Stimulated activated CD8-positive, alpha-beta memory T cell treated with anti-CD3 and anti-CD28 coated beads, Interleukin-12 subunit alpha, Interleukin-12 subunit beta, amount 100 ng/mL, for 1 hour (primary cell): ENCODE results near the gene ALLC.
"Not testable (repeated sequence)": the region's sequence is repeated elsewhere in the genome, so short reads cannot be mapped to it uniquely, and the experiment has no call there.

Source experiments
- DNase-seq: peaks from one replicate; pipeline ENCODE4 v3.0.0-alpha.2; 2020; ENCODE audit warnings: low read depth

The ALLC gene

DNA sequence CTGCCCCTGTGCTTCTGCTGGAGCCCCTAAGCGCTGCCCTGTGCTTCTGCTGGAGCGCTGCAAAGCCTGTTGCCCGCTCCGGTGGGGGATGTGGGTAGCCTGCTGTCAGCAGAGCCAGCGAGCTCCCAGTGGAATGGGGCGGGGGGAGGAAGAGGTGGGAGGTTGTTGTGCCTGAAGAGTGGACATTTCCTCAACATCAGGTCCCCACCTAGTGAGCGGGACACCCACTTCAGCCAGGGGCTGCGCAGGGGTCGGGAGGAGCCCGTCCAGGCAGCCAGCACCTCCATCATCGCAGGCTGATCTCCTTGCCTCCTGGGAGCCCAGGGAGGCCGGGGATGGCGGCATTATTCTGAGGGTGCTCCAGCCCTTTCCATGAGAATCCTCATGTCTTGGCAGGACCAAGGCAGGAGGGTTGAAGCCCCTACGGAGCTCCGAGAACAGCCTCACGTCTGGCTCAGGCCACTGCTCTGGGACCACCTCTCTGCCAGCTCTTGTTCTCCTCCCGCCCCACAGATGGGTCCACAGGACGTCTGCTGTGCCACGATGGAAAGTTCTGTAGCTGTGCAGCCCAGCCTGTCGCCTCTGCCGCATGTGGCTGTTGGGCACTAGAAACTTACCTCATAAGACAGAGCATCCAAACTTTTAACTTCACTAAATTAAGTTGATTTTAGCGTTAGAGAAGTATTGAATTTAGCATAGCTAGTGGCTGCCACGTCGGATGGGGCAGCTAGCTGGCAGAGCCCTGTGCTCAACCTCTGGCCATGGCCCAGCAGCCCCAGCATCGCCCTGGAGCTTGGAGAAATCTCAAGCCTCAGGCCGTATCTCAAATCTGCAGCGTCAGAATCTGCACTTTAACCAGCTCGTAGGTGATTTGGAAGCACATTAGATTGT, 1.9 kb upstream of the ALLC start:
- no peak for DNase-seq

DNA sequence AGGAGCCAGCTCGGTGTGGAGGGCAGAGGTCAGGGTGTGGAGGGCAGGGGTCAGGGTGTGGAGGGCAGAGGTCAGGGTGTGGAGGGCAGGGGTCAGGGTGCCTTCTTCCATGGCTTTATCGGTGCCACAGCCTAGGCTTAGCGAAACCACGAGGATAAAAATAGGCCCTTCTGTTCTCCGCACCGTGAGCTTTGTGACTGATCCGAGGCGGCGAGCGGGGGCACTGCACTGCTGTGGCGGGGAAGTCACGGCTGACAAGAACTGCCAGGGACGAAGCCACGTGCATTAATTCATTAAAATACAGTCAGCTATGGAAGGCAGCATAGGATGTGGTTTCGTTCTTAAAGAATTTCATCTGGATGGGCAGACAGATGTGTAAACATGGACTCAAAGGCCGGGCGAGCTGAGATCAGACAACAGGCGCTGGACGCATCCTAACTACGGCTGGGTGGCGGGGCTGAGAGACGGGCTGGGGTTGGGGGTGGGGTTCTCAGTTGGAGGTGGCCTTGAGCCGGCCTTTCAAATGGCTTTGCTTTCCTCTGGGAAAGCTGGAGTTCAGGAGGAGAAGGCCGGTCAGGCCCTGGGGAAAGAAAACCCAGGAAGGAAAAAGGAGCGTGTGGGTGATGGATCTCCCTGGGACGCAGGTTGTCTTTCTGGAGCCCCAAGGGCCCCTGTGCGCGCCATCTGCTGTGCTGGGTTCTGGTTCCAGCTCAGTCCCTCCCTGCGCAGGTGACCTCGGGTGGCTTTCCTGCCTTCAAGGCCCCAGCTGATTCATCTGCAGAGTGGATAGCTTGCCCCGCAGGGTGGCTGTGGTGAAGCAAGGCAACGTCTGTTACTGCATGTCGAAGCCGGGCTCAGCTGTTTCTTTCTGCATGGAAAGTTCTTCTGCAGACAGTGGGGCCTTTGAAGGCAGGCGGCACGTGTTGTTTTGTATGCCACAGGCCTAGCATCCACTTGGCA, 958 bp upstream of the ALLC start:
- no peak for DNase-seq

DNA sequence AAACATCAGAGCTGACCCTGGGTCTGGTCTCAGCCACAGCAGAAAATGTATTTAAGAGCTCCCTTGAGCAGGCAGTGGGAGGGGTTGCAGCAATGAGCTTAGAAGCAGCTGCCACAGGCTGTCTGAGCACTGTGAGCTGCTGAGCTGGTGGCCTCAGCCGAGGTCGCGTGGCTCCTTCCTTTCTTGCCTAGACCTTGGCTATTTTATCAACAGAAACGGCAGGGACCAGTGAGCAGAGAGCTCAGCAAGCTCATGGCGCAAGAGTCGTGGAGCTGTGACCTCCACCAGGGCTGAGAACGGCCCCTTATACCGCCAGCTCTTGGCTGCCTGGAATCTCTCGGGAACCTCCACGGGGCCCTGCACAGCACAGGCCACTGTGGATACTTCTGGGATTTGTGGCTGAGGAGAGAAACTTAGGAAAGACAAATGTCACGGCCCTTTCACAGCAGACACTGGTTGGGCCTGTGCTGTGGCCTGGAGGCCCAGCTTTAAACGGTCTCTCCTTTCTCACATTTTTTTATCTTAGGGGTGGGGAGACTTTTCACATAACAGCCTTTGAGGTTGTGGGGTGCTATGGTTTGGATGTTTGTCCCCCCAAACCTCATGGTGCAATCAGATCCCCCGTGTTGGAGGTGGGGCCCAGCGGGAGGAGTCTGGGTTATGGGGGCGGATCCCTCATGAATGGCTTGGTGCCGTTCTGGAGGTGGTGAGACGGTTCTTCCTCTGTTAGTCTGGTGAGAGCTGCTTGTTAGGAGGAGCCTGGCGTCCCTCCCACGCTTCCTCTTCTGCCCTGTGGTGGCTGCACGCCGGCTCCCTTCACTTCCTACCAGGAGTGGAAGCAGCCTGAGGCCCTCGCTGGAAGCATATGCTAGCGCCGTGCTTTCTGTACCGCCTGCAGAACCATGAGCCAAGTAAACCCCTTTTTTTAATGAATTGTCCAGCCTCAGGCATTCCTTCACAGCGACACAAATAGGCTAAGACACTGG, 1.7 kb downstream of the ALLC start:
- no peak for DNase-seq

GRCh38 chr2:3660640-3661039, 2.6 kb downstream of the ALLC start:
- DNase-seq, result not testable (repeated sequence)

GRCh38 chr2:3661149-3661660, 3.2 kb downstream of the ALLC start:
- no peak for DNase-seq

DNA sequence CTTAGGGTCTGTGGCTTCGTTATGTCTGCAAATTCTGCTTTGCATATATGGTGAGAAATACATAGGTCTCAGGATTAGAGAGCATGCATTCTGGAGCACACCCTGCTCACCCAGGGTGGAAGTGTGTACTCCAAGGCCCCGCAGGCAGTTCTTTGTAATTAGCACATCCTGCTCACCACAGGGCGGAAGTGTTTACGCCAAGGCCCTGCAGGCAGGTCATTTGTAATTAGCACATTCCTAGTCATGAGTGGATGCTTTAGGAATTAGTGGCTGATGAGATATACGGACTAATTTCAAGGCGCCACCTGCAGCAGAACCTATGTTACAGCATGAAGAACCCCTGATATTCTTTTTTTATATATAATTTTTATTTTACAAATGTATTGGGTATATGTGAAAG, 4.2 kb downstream of the ALLC start:
- DNase-seq, result no peak

DNA sequence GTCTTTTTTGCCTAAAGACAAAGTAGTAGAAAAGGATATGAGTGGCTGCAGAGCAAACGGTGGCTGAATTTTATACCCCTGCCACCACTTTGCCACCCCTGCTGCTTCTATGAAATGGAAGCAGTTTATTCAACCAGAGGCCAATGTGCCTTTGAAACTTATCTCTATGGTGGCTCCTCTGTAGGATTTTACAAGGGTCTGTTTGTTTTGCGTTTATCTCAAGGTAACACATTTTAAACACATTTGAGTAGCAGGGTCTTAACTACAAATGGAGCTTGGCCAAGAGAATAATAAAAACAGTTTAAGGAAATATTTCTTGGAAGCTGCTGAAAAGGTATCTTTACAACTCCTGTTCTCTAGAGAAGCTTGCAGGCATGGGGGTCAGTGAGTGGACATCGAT, 6.1 kb downstream of the ALLC start:
- no peak for DNase-seq

- no peak for DNase-seq
Observed at GRCh38 chr2:3664925-3665324, 6.9 kb downstream of the ALLC start.

DNA sequence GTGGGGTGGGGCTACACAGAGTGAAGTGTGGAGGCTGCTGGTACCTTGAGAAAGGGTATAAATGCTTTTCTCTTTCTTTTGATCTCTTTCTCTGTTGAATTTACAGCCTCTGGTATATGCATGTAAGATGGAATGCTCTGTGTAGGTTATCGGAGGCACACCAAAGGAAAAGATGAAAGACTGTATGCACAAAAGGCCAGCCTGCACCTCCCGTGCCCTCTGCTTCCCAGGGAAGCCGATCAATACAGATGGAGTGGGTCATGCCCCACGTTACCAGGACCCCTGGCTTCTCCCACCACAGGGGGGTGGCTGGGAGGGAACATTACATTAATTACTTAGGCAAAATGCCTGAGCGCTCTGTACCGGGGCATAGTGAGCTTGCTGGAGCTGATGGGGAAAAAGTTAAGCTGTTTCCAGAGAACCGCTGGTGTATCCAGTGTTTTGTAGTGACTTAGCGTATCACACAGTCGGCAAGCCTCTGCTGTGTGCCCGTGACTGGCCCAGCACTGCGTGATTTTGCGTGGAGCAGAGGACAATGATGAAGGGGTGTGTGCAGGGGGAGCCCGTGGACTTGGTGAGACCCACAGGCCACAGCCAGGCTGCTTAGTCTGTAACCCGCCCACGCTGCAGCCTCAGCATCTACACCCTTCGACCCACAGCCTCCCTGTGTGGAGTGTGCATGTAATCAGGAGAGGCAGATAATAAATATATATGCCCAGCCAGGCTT, 8.0 kb downstream of the ALLC start:
- no peak for DNase-seq

GRCh38 chr2:3666613-3666975, 8.6 kb downstream of the ALLC start:
- no peak for DNase-seq

DNA sequence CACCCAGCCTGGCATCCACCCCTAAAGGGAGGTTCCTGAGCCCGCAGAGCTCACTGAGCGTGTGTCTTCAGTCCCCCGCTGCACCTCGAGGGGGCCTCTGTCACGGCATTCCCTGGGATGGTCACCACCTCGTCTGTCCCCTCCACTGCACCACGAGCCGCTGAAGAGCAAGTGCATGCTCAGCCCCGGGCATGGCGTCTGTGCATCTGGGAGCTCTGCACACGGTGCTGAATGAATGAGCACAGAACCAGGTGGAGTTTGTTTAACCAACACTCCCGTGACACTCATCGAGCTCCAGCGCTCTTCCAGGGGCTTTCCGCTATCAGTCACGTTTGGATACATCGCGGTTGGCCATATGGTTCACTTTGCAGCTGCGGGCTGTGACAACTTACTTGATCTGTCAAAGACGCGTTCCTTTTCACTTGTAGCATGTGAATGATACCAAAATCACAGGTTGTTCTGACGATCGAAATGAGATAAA, 9.2 kb downstream of the ALLC start:
- DNase-seq, result no peak

GRCh38 chr2:3669656-3670055, 11.7 kb downstream of the ALLC start:
- no peak for DNase-seq

DNA sequence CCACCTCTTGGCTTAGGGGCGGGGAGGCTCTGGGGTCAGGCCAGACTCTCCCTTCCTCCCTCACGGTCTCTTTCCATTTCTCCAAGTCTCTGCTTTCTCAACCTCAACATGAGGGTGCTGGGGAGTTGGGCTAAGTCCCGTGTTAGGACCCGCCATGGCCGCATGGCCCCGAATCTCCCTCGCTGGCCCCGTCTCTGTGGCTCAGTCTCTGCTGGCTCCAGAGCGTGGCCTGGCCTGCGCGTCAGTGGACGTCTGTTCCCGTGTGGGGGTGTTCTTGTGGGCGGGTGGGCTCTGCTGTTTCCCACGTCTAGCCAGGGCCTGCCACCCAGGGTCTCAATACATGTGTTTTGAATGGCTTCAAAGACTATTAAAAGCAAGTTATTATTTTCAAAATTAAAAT, 12.4 kb downstream of the ALLC start:
- DNase-seq, result no peak

GRCh38 chr2:3670941-3671340, 12.9 kb downstream of the ALLC start:
- DNase-seq, result no peak

GRCh38 chr2:3672861-3673678, 15.1 kb downstream of the ALLC start:
- no peak for DNase-seq

DNA sequence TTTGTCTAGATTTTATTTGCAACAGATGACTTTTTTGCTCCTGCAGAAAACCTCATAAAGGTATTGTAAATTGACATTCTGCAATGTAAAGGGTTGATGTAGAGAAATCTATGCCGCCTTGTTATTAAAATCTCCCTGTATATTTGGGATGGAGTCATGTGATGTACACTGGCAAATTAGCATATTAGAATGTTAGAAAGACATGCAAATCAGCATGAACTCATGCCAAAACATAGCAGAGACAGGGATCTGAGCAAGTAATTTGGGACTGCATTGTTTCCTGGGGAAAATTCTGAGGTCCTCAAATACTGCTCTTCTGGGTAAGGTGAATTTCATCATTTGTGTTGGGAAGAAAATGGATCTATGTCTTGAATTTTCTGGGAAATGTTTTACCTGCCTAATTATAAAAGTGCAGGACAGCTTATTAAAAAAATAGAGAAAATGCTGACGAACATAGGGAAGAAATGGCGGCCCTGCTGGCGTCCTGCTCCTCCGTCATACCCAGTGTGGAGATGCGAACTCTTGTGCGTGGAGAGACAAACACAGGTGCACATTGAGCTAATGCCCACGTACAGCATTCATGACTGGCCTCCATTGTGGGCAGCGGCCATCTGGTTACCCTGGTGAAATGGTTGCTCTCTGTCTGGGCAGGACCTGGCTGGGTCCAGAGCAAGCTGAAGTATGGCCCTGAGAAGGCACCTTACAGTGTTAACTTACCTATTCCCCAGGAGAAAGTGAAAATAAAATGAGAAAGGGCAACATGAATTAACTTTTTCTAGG, 16.3 kb downstream of the ALLC start:
- DNase-seq, result no peak

- DNase-seq, result no peak
Observed at GRCh38 chr2:3675687-3676086, 17.7 kb downstream of the ALLC start.

DNA sequence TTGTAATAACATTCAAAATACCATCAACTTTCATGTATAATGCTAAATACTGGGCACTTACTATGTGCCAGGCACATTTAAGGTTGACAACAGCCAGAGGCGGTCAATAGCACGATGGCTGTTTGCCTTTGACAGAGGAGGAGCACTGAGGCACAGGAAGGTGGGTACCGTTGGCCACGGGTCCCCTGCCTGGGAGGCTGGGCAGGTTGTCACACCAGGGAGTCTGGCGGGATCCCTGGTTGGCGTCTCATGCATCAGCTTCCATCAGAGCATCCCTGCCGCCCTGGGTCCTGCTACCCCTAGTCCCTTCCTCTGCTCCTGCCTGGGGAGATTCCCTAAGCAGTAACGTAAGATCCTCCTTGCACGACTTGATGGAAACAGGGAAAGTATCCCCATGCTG, 19.4 kb downstream of the ALLC start:
- no peak for DNase-seq

DNA sequence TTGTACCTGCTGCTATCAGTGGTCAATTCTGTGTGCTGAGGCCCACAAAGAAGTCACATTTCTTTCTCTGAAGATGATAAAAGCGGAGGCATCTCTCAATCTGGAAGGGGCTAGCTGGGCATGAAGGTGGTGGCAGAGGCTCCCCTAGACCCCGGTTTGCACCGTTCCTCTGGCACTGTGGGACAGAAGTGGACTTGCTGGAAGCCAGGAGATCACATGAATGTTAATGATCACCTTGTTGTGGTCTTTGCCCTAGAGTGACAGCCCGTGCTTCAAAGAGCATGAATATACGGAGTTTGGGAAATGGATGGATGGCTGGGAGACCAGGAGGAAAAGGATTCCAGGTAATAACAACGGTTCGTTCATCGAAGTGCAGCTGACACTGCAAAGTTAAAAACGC, 20.2 kb downstream of the ALLC start:
- DNase-seq, result no peak
